Fibroblast of lung (primary cell): ENCODE data around the gene ZNF576.

ENCODE experiments used
- CTCF ChIP-seq, 2 donors: IDR thresholded peaks in 1 of 2; conservative IDR thresholded peaks in 1 of 2; 1 replicate in 1 of 2; 2 replicates in 1 of 2; pipeline ENCODE4 v1.5.1; 2011 to 2012; ENCODE audit warnings: low read length in 2 of 2, control low read depth in 1 of 2, inconsistent platforms in 1 of 2, low read depth in 1 of 2, mild to moderate bottlenecking in 1 of 2
- EZH2 ChIP-seq: IDR thresholded peaks from 2 replicates; pipeline ENCODE4 v1.5.1; 2012; ENCODE audit warnings: low read length, control low read depth, mild to moderate bottlenecking; ENCODE audit errors: missing control alignments

- no peak for TF ChIP-seq CTCF (conservative IDR thresholded peaks at IDR 0.05 in 1 of 2, IDR thresholded peaks at IDR 0.05 in 1 of 2; ENCODE audit: low read depth in 1 of 2, low read length in 2 of 2)
- TF ChIP-seq EZH2: no peak
These were observed 10.3 kb downstream of the ZNF576 start for GRCh38 chr19:43606569-43607229.
